Esophagus squamous epithelium (tissue), 4 donors: ENCODE measurements around the gene MYLK2.
A peak's percentile ranks its signal among the peaks of the same experiment; 100 is the strongest.

Experiments used
- CTCF ChIP-seq, 6 experiments: fragments of 450-650 bp in 4 of 6; fragments of 200-600 bp in 2 of 6; sonication (generic) in 2 of 6; IDR thresholded peaks; one replicate each; pipeline ENCODE4 v1.5.1; 2016 to 2019; ENCODE audit warnings: antibody characterized with exemption in 6 of 6, mild to moderate bottlenecking in 4 of 6, moderate library complexity in 4 of 6
- POLR2A ChIP-seq, 4 donors: fragments of 450-650 bp; IDR thresholded peaks; one replicate each; pipeline ENCODE4 v1.6.1; 2017; ENCODE audit warnings: antibody characterized with exemption in 4 of 4, mild to moderate bottlenecking in 4 of 4, moderate library complexity in 3 of 4

- TF ChIP-seq CTCF (IDR thresholded peaks at IDR 0.05), result peak in 2 of 6 experiments; percentile 7 to 21
- peak in 1 of 4 donors; percentile 32 for TF ChIP-seq POLR2A (IDR thresholded peaks at IDR 0.05)
Measured at GRCh38 chr20:31879143-31879987, 60.2 kb downstream of the MYLK2 start.
